HG02885 (cell line): Measurements from ENCODE around the gene CLASP1.
"Not testable (repeated sequence)": the region's sequence is repeated elsewhere in the genome, so short reads cannot be mapped to it uniquely, and the experiment has no call there.

ENCODE experiments used
- ATAC-seq: cut with Tn5 transposase; IDR thresholded peaks from one replicate; pipeline ENCODE4 v1.9.1; 2021; ENCODE audit warnings: mild to moderate bottlenecking; ENCODE audit not compliant: unreplicated experiment, poor library complexity

Gene CLASP1

GRCh38 chr2:121588357-121588756 is 60.9 kb downstream of the CLASP1 start:
- ATAC-seq, result no peak

- no peak for ATAC-seq
Observed at GRCh38 chr2:121587131-121587530, 62.1 kb downstream of the CLASP1 start.

GRCh38 chr2:121584741-121585140 is 64.5 kb downstream of the CLASP1 start:
- no peak for ATAC-seq

- no peak for ATAC-seq
Observed at GRCh38 chr2:121583555-121583954, 65.7 kb downstream of the CLASP1 start.

- ATAC-seq, result no peak
Observed at GRCh38 chr2:121582272-121582671, 67.0 kb downstream of the CLASP1 start.

- no peak for ATAC-seq
Observed at GRCh38 chr2:121579309-121579708, 70.0 kb downstream of the CLASP1 start.

GRCh38 chr2:121577381-121577780 is 71.9 kb downstream of the CLASP1 start:
- no peak for ATAC-seq

GRCh38 chr2:121576263-121576662 is 73.0 kb downstream of the CLASP1 start:
- ATAC-seq, result no peak

GRCh38 chr2:121575800-121576199 is 73.5 kb downstream of the CLASP1 start:
- ATAC-seq, result no peak

- ATAC-seq, result no peak
Observed at GRCh38 chr2:121570667-121571055, 78.6 kb downstream of the CLASP1 start.

GRCh38 chr2:121570036-121570666 is 79.1 kb downstream of the CLASP1 start:
- no peak for ATAC-seq

- ATAC-seq, result no peak
Observed at GRCh38 chr2:121567957-121568409, 81.3 kb downstream of the CLASP1 start.

GRCh38 chr2:121567452-121567851 is 81.8 kb downstream of the CLASP1 start:
- ATAC-seq, result no peak

GRCh38 chr2:121565389-121566250 is 83.6 kb downstream of the CLASP1 start:
- no peak for ATAC-seq

GRCh38 chr2:121564905-121565304 is 84.4 kb downstream of the CLASP1 start:
- no peak for ATAC-seq

- ATAC-seq, result not testable (repeated sequence)
Observed at GRCh38 chr2:121563754-121564153, 85.5 kb downstream of the CLASP1 start.

- no peak for ATAC-seq
Observed at GRCh38 chr2:121562269-121563176, 86.7 kb downstream of the CLASP1 start.

GRCh38 chr2:121561617-121562268 is 87.5 kb downstream of the CLASP1 start:
- ATAC-seq, result no peak

- ATAC-seq, result peak; percentile 66
Observed at GRCh38 chr2:121558329-121558728, 90.9 kb downstream of the CLASP1 start.

GRCh38 chr2:121555008-121555407 is 94.3 kb downstream of the CLASP1 start:
- no peak for ATAC-seq
